WTC11 (cell line): ENCODE data around the gene TMC4. TPM values are rescaled to one million over a fixed set of nuclear protein-coding genes. Genes with fewer than 3 reads are reported as not detected.

Experiments used
- ATAC-seq: fragments of 200-7000 bp; cut with Tn5 transposase; 2 replicates; pipeline ENCODE4 v1.10.0; 2021; ENCODE audit warnings: mild to moderate bottlenecking, moderate library complexity
- CTCF ChIA-PET: fragments of 300-600 bp; sonication (Branson Sonifier 250); formaldehyde crosslinking; loops from one replicate; lab custom pipeline; 2021; ENCODE audit warnings: antibody characterized with exemption; lab: Charles Lee
- POLR2A ChIA-PET: fragments of 350-600 bp; sonication (Branson Sonifier 250); formaldehyde crosslinking; loops from one replicate; lab custom pipeline; 2021; ENCODE audit warnings: antibody characterized with exemption; lab: Charles Lee
- DNase-seq: peaks from one replicate; pipeline ENCODE4 v3.0.0; 2021; ENCODE audit warnings: low spot score
- H3K27ac Mint-ChIP-seq: 2 replicates; pipeline ENCODE4 v1.8.0; 2021; ENCODE audit warnings: mixed read lengths
- H3K27me3 Mint-ChIP-seq: 2 replicates; pipeline ENCODE4 v1.8.0; 2021; ENCODE audit warnings: low read depth, mild to moderate bottlenecking, moderate library complexity, mixed read lengths
- H3K36me3 Mint-ChIP-seq: 2 replicates; pipeline ENCODE4 v1.8.0; 2021; ENCODE audit warnings: mixed read lengths
- H3K4me1 Mint-ChIP-seq: 2 replicates; pipeline ENCODE4 v1.8.0; 2022; ENCODE audit warnings: mixed read lengths
- H3K4me3 Mint-ChIP-seq: 2 replicates; pipeline ENCODE4 v1.8.0; 2021; ENCODE audit warnings: mild to moderate bottlenecking, moderate library complexity, mixed read lengths
- H3K9me3 Mint-ChIP-seq: 2 replicates; pipeline ENCODE4 v1.8.0; 2021; ENCODE audit warnings: mixed read lengths
- CTCF ChIP-seq: fragments of 200-600 bp; IDR thresholded peaks from 2 replicates; pipeline ENCODE4 v1.8.0; 2022; ENCODE audit warnings: antibody characterized with exemption
- E2F5 ChIP-seq: sonication (generic); formaldehyde crosslinking; IDR thresholded peaks from 2 replicates; pipeline ENCODE4 v1.8.1; 2022; ENCODE audit warnings: mild to moderate bottlenecking, moderate library complexity, missing genetic modification reagents
- EMX1 ChIP-seq: fragments of 250-450 bp; sonication (Bioruptor Pico); IDR thresholded peaks from 2 replicates; pipeline ENCODE4 v1.8.0; 2021; ENCODE audit warnings: mild to moderate bottlenecking
- FOXJ3 ChIP-seq: sonication (generic); formaldehyde crosslinking; IDR thresholded peaks from 2 replicates; pipeline ENCODE4 v1.9.0; 2021; ENCODE audit warnings: missing genetic modification reagents, mild to moderate bottlenecking, borderline replicate concordance
- FOXK1 ChIP-seq: sonication (generic); formaldehyde crosslinking; IDR thresholded peaks from 2 replicates; pipeline ENCODE4 v1.8.0; 2022; ENCODE audit warnings: mild to moderate bottlenecking, moderate library complexity, missing genetic modification reagents
- FOXP1 ChIP-seq: sonication (generic); formaldehyde crosslinking; IDR thresholded peaks from 2 replicates; pipeline ENCODE4 v1.8.0; 2022; ENCODE audit warnings: missing genetic modification reagents, mild to moderate bottlenecking, moderate library complexity, borderline replicate concordance
- HMGA2 ChIP-seq: fragments of 250-450 bp; sonication (Bioruptor Pico); IDR thresholded peaks from 2 replicates; pipeline ENCODE4 v1.4.0; 2021; ENCODE audit warnings: mild to moderate bottlenecking, moderate library complexity
- IRF1 ChIP-seq: sonication (generic); formaldehyde crosslinking; IDR thresholded peaks from 2 replicates; pipeline ENCODE4 v1.8.0; 2023; ENCODE audit warnings: missing genetic modification reagents
- IRF2 ChIP-seq: sonication (generic); formaldehyde crosslinking; IDR thresholded peaks from 2 replicates; pipeline ENCODE4 v1.8.0; 2022; ENCODE audit warnings: low read depth, missing genetic modification reagents, borderline replicate concordance
- MAX ChIP-seq: sonication (generic); formaldehyde crosslinking; IDR thresholded peaks from 2 replicates; pipeline ENCODE4 v1.8.0; 2022; ENCODE audit warnings: mild to moderate bottlenecking, missing genetic modification reagents
- MLX ChIP-seq: sonication (generic); formaldehyde crosslinking; IDR thresholded peaks from 2 replicates; pipeline ENCODE4 v1.8.1; 2023; ENCODE audit warnings: mild to moderate bottlenecking, missing genetic modification reagents, moderate library complexity
- NR1H2 ChIP-seq: sonication (generic); formaldehyde crosslinking; IDR thresholded peaks from 2 replicates; pipeline ENCODE4 v1.9.0; 2021; ENCODE audit warnings: mild to moderate bottlenecking, moderate library complexity, missing genetic modification reagents
- RELA ChIP-seq: sonication (generic); formaldehyde crosslinking; IDR thresholded peaks from 2 replicates; pipeline ENCODE4 v1.8.1; 2022; ENCODE audit warnings: missing genetic modification reagents, mild to moderate bottlenecking, borderline replicate concordance
- TEAD1 ChIP-seq: sonication (generic); formaldehyde crosslinking; IDR thresholded peaks from 2 replicates; pipeline ENCODE4 v1.8.0; 2022; ENCODE audit warnings: mild to moderate bottlenecking, missing genetic modification reagents
- TEAD4 ChIP-seq: sonication (generic); formaldehyde crosslinking; IDR thresholded peaks from 2 replicates; pipeline ENCODE4 v1.8.0; 2022; ENCODE audit warnings: mild to moderate bottlenecking, missing genetic modification reagents
- USF2 ChIP-seq: sonication (generic); formaldehyde crosslinking; IDR thresholded peaks from 2 replicates; pipeline ENCODE4 v1.8.1; 2023; ENCODE audit warnings: mild to moderate bottlenecking, missing genetic modification reagents, moderate library complexity
- ZBTB43 ChIP-seq: sonication (generic); formaldehyde crosslinking; IDR thresholded peaks from 2 replicates; pipeline ENCODE4 v1.8.1; 2023; ENCODE audit warnings: mild to moderate bottlenecking, missing genetic modification reagents
- ZNF219 ChIP-seq: sonication (generic); formaldehyde crosslinking; IDR thresholded peaks from 2 replicates; pipeline ENCODE4 v1.8.0; 2023; ENCODE audit warnings: missing genetic modification reagents, mild to moderate bottlenecking, borderline replicate concordance
- ZNF232 ChIP-seq: sonication (generic); formaldehyde crosslinking; IDR thresholded peaks from 2 replicates; pipeline ENCODE4 v1.8.0; 2022; ENCODE audit warnings: mild to moderate bottlenecking, missing genetic modification reagents
- total RNA-seq: library from RNA; stranded (reverse); gene quantifications from 3 replicates; pipeline ENCODE4 v1.2.3, GENCODE V29; 2021

The TMC4 gene
- total RNA-seq, 1 experiment from 2014 or later = 9.3 TPM

GRCh38 chr19:54121259-54121658 lies 51.7 kb downstream of the TMC4 start:
- no peak for ATAC-seq
- Mint-ChIP-seq H3K36me3 (peaks cover 58% of the 10 kb centered on the region), H3K4me3 (no peak overlapping the region), H3K27me3 (no peaks in the 10 kb centered on the region), H3K27ac (no peak overlapping the region), H3K4me1 (peaks cover 8% of the 10 kb centered on the region), H3K9me3 (no peaks in the 10 kb centered on the region)
- ChIA-PET POLR2A (no interaction called here), CTCF (no interaction called here)
- no peak for DNase-seq
- no peak for TF ChIP-seq NR1H2 (CRISPR knock-in tag)
- TF ChIP-seq FOXK1 (CRISPR knock-in tag) = no peak
- no peak for TF ChIP-seq CTCF
- no peak for TF ChIP-seq TEAD1 (CRISPR knock-in tag)
- no peak for TF ChIP-seq HMGA2 (CRISPR knock-in tag)
- no peak for TF ChIP-seq ZBTB43
- no peak for TF ChIP-seq FOXP1
- no peak for TF ChIP-seq FOXJ3 (CRISPR knock-in tag)
- no peak for TF ChIP-seq USF2 (CRISPR knock-in tag)
- no peak for TF ChIP-seq MLX

GRCh38 chr19:54115109-54116063 lies 57.6 kb downstream of the TMC4 start, which contains the start of the genes PRPF31 and TFPT:
Gene PRPF31 (plus strand): TSS chr19:54115754. CDS start chr19:54118279, 2,525 bp downstream.
Gene TFPT (minus strand): TSS chr19:54115657. CDS start chr19:54115269, 388 bp downstream.
- H3K27ac Mint-ChIP-seq = peak within 1 kb of the TSS; percentile 93
- POLR2A ChIA-PET = interaction anchor here (0.5 to 3.1 kb wide), 7 partner anchors 12 to 248 kb away, joined by 3 to 23 read pairs (median 5); partner anchors contain the start of genes CNOT3, MYADM, NDUFA3 and TMC4
- H3K27me3 Mint-ChIP-seq = no peaks in the 10 kb centered on the region; the same call in 1 of the 2 replicates
- H3K9me3 Mint-ChIP-seq = no peaks in the 10 kb centered on the region
- ATAC-seq = peak; percentile 93
- peaks cover 22% of the 10 kb centered on the region for H3K4me1 Mint-ChIP-seq
- DNase-seq = peak; percentile 97
- peaks cover 29% of the 10 kb centered on the region for H3K36me3 Mint-ChIP-seq
- CTCF ChIA-PET = interaction anchor here (0.8 to 2.5 kb wide), 9 partner anchors 18 to 203 kb away, joined by 3 to 9 read pairs (median 3); partner anchors contain the start of gene CNOT3
- H3K4me3 Mint-ChIP-seq = peak within 1 kb of the TSS; percentile 95
- TF ChIP-seq USF2 (CRISPR knock-in tag) (no peak), EMX1 (no peak), ZNF219 (no peak), ZBTB43 (no peak), IRF2 (CRISPR knock-in tag) (no peak), IRF1 (CRISPR knock-in tag) (no peak), RELA (no peak), ZNF232 (CRISPR knock-in tag) (peak; percentile 56; the same call in 1 of the 2 replicates), FOXK1 (CRISPR knock-in tag) (peak; percentile 98), TEAD4 (CRISPR knock-in tag) (no peak), MAX (peak; percentile 77), E2F5 (peak; percentile 69; the same call in 1 of the 2 replicates)
